ENCODE data around the gene QRICH1.

DNA sequence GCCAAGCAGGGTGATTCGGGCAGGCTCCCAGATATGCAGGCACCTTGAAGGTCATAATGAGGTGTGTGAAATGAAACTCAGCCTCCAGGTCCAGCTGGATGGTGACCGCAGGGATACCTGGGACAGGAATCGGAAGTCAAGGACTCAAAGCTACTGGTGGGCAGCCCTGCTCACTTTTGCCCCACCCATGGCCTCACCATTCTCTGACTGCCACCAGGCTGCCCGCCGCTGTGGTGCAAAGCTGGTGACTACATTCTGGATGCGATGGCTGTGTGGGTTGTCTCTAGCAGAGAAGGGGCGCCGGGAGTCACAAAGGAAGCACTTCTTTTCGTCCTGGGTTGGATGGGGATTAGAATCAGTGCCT lies 38.2 kb upstream of the QRICH1 start:
- TF ChIP-seq, protein P1, sequence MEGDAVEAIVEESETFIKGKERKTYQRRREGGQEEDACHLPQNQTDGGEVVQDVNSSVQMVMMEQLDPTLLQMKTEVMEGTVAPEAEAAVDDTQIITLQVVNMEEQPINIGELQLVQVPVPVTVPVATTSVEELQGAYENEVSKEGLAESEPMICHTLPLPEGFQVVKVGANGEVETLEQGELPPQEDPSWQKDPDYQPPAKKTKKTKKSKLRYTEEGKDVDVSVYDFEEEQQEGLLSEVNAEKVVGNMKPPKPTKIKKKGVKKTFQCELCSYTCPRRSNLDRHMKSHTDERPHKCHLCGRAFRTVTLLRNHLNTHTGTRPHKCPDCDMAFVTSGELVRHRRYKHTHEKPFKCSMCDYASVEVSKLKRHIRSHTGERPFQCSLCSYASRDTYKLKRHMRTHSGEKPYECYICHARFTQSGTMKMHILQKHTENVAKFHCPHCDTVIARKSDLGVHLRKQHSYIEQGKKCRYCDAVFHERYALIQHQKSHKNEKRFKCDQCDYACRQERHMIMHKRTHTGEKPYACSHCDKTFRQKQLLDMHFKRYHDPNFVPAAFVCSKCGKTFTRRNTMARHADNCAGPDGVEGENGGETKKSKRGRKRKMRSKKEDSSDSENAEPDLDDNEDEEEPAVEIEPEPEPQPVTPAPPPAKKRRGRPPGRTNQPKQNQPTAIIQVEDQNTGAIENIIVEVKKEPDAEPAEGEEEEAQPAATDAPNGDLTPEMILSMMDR (conservative IDR thresholded peaks at IDR 0.05; ENCODE audit: low read length) = no peak
- TF ChIP-seq EZH2phosphoT487 (IDR thresholded peaks at IDR 0.05; ENCODE audit: borderline replicate concordance, low read depth, low read length) = no peak
